Endothelial cell (in vitro differentiated cells): ENCODE results near the gene NKD1. TPM values are rescaled to one million over a fixed set of nuclear protein-coding genes. Genes with fewer than 3 reads are reported as not detected.

Experiments used
- DNase-seq: peaks from one replicate; pipeline ENCODE4 v3.0.0; 2021; ENCODE audit warnings: low spot score
- H3K27ac Mint-ChIP-seq: one replicate; pipeline ENCODE4 v1.8.0; 2021; ENCODE audit warnings: mixed read lengths, inconsistent platforms; ENCODE audit not compliant: unreplicated experiment
- H3K27me3 Mint-ChIP-seq: one replicate; pipeline ENCODE4 v1.8.0; 2021; ENCODE audit warnings: mild to moderate bottlenecking, moderate library complexity, mixed read lengths, inconsistent platforms; ENCODE audit not compliant: unreplicated experiment
- H3K36me3 Mint-ChIP-seq: one replicate; pipeline ENCODE4 v1.8.0; 2021; ENCODE audit warnings: mild to moderate bottlenecking, low read depth, mixed read lengths, inconsistent platforms; ENCODE audit not compliant: unreplicated experiment
- H3K4me1 Mint-ChIP-seq: one replicate; pipeline ENCODE4 v1.8.0; 2021; ENCODE audit warnings: mild to moderate bottlenecking, mixed read lengths, inconsistent platforms; ENCODE audit not compliant: unreplicated experiment
- H3K4me3 Mint-ChIP-seq: one replicate; pipeline ENCODE4 v1.8.0; 2021; ENCODE audit warnings: mild to moderate bottlenecking, mixed read lengths, inconsistent platforms; ENCODE audit not compliant: unreplicated experiment
- H3K9me3 Mint-ChIP-seq: one replicate; pipeline ENCODE4 v1.8.0; 2021; ENCODE audit warnings: mixed read lengths, inconsistent platforms; ENCODE audit not compliant: unreplicated experiment
- total RNA-seq: library from RNA; stranded (reverse); fragmentation: NEBNext Ultra II Directional; extraction: Animal tissue kit (Norgen Biotek cat#: 25700); gene quantifications from one replicate; pipeline ENCODE4 v1.2.1, GENCODE V29; 2021; ENCODE audit not compliant: unreplicated experiment
- TF ChIP-seq, protein P1 (sequence below): fragments of 200-600 bp; sonication (generic); IDR thresholded peaks from one replicate; pipeline ENCODE4 v1.5.0; 2021; ENCODE audit warnings: antibody characterized with exemption; ENCODE audit not compliant: unreplicated experiment

NKD1 gene
- total RNA-seq, 1 donor from 2014 or later, result 2.4 TPM

DNA sequence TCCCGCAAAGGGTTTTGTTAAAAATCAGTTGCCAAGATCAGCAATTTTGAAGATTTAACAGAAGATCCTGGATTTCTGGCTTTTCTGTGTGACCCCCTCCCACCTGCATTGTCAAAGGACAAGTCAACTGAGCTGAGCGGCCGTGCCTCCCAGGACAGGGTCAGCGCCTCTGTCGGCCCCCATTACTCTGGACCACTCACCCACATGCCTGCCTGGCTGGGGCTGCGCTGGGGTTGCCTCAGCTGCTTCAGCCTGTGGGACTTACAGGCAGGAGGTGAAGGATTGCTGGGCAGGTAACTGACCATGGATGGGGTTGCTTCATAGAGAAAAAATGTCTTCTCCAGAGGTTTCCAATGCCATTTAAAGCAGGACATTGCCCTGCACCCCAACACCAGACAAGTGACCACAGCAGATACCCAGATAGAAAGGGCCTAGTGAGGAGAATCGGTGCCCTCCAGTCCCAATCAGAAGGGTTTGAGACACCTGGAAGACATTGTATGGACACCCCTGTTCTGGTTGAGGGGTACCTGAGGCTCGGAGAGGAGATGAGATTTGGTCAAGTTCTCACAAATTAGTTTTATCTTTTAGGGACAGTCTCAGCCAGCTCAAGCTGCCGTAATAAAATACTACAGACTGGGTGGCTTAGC, 80.1 kb downstream of the NKD1 start:
- Mint-ChIP-seq H3K4me1 (peaks cover 23% of the 10 kb centered on the region), H3K4me3 (no peak overlapping the region), H3K27ac (no peak overlapping the region), H3K36me3 (no peaks in the 10 kb centered on the region), H3K9me3 (no peaks in the 10 kb centered on the region), H3K27me3 (peaks cover 14% of the 10 kb centered on the region)
- TF ChIP-seq, protein P1, sequence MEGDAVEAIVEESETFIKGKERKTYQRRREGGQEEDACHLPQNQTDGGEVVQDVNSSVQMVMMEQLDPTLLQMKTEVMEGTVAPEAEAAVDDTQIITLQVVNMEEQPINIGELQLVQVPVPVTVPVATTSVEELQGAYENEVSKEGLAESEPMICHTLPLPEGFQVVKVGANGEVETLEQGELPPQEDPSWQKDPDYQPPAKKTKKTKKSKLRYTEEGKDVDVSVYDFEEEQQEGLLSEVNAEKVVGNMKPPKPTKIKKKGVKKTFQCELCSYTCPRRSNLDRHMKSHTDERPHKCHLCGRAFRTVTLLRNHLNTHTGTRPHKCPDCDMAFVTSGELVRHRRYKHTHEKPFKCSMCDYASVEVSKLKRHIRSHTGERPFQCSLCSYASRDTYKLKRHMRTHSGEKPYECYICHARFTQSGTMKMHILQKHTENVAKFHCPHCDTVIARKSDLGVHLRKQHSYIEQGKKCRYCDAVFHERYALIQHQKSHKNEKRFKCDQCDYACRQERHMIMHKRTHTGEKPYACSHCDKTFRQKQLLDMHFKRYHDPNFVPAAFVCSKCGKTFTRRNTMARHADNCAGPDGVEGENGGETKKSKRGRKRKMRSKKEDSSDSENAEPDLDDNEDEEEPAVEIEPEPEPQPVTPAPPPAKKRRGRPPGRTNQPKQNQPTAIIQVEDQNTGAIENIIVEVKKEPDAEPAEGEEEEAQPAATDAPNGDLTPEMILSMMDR, result no peak
- DNase-seq, result no peak

DNA sequence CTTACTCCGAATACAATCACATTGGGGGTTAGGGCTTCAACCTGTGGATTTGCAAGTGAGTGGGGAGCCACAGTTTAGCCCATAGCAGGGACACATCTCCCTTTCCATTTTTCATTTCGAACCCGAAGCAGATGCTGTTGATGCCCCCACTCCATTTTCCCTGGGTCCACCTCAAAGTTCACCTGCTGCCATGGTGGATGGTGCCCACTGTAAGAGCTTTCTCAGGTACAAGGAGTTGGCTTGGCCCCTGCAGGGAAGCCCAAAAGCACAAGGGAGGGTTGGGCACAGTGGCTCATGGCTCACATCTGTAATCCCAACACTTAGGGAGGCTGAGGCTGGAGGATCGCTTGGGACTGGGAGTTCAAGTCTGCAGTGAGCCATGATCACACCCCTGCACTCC, 81.1 kb downstream of the NKD1 start:
- Mint-ChIP-seq H3K4me1 (peaks cover 23% of the 10 kb centered on the region), H3K27me3 (peaks cover 9% of the 10 kb centered on the region), H3K4me3 (no peak overlapping the region), H3K9me3 (no peaks in the 10 kb centered on the region), H3K36me3 (no peaks in the 10 kb centered on the region), H3K27ac (no peak overlapping the region)
- DNase-seq, result no peak
- TF ChIP-seq, protein P1, result no peak

DNA sequence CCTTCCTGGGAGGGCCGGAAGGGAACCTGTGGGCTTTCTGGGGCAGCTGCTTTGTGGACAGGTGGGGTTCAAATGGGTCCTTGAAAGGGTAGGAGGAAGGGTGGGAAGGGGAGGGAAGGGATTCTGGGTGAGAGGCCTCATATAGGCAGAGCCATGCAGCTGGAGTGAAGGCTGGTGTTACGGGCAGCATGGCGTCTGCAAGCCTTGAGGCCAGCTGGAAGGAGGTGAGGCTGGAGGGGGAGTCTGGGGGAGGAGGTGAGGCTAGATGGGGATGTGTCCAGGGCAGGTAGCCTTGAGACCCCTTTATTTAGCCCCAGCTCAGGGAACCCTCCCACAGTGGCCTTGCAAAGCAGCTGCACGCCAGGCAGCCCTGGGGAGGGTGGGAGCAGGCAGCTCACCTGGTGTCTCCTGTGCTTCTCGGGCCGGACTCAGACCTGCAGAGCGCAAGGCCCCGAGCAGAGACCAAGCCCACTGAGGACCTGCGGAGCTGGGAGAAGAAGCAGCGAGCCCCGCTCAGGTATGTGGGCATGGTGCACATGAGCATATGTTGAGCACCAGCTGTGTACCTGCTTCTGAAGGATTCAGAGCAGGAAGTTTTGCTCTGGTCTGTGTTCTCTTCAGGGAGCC, 82.3 kb downstream of the NKD1 start:
- no peak overlapping the region for H3K27ac Mint-ChIP-seq
- H3K27me3 Mint-ChIP-seq, result peaks cover 6% of the 10 kb centered on the region
- H3K9me3 Mint-ChIP-seq, result no peaks in the 10 kb centered on the region
- H3K4me1 Mint-ChIP-seq, result peaks cover 23% of the 10 kb centered on the region
- TF ChIP-seq, protein P1, result no peak
- DNase-seq, result no peak
- H3K36me3 Mint-ChIP-seq, result no peaks in the 10 kb centered on the region
- H3K4me3 Mint-ChIP-seq, result no peak overlapping the region

DNA sequence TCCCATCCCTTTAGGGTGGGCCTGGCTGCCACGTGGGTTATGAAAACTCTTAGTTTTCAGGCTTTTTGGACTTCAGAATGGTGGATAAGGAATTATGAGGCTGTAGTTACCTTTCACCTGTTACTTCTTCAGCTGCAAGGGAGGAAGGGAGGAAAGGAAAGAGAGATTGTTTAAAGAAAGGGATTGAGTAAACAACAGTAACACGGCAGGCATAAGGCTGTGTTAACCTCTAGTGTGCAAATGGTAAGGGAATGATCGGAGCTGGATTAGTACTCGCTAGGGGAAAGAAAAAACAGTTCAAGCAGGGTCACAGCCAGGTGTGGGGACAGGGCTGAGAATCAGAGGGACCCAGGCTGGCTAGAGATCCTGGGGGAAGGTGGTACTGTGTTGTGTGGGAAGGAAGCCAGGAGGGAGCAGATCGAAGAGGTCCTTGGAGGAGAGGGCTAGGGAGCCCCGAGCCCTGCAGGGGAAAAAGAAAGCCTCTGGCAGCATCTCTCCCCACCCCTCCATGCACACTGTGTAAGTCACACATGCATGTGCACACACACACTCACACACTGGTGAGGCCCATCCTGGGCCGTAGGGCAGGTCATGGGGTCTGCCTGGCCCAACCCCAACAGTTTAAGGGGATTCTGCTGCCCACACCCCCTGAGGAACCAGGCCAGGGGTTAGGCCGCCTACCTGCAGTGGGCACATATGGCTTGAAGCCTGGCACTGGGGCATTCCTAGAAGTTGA, 83.2 kb downstream of the NKD1 start:
- no peak overlapping the region for H3K4me3 Mint-ChIP-seq
- peaks cover 19% of the 10 kb centered on the region for H3K4me1 Mint-ChIP-seq
- no peaks in the 10 kb centered on the region for H3K9me3 Mint-ChIP-seq
- DNase-seq, result no peak
- TF ChIP-seq, protein P1, result no peak
- no peak overlapping the region for H3K27ac Mint-ChIP-seq
- peaks cover 6% of the 10 kb centered on the region for H3K27me3 Mint-ChIP-seq
- no peaks in the 10 kb centered on the region for H3K36me3 Mint-ChIP-seq

DNA sequence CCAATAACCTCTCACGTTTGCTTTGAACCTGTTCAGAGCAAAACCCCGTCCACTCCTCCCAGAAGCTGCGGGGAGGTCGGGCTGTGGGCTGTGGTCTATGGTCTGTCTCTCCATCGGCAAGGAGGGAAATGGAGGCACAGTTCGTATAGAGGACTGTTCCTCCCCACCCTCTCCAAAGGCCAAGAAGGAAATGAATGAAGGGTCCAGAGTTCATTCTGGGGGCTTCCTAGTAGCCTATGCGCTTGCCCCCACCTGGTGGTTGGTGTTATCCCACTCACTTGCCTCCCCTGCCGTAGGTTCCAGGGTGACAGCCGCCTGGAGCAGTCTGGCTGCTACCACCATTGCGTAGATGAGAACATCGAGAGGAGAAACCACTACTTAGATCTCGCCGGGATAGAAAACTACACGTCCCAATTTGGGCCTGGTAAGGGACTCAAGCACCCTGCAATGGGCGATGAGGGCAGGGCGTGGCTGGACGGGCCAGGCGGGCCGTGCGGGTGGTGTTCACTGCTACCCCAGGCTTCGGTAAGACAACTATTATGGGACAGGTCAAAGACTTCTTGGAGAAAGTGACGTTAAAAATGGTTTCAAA, 83.9 kb downstream of the NKD1 start:
- Mint-ChIP-seq H3K9me3 (no peaks in the 10 kb centered on the region), H3K4me1 (peaks cover 13% of the 10 kb centered on the region), H3K27ac (no peak overlapping the region), H3K27me3 (peaks cover 5% of the 10 kb centered on the region), H3K36me3 (no peaks in the 10 kb centered on the region), H3K4me3 (no peak overlapping the region)
- DNase-seq, result no peak
- TF ChIP-seq, protein P1, result no peak
